LNCaP clone FGC (cell line): Measurements from ENCODE around the gene WDR86.

ENCODE experiments used
- DNase-seq: peaks from one replicate; pipeline ENCODE4 v3.0.0-alpha.2; 2011; ENCODE audit warnings: low read depth
- H3K4me3 ChIP-seq: 2 replicates; pipeline ENCODE4 v1.5.1; 2011; ENCODE audit warnings: mild to moderate bottlenecking, low read depth, low read length, control low read depth
- TF ChIP-seq, protein P1 (sequence below): IDR thresholded peaks from 2 replicates; pipeline ENCODE4 v1.5.1; 2012; ENCODE audit warnings: mild to moderate bottlenecking; ENCODE audit not compliant: control insufficient read depth, insufficient read depth; ENCODE audit errors: extremely low read depth

The WDR86 gene

DNA sequence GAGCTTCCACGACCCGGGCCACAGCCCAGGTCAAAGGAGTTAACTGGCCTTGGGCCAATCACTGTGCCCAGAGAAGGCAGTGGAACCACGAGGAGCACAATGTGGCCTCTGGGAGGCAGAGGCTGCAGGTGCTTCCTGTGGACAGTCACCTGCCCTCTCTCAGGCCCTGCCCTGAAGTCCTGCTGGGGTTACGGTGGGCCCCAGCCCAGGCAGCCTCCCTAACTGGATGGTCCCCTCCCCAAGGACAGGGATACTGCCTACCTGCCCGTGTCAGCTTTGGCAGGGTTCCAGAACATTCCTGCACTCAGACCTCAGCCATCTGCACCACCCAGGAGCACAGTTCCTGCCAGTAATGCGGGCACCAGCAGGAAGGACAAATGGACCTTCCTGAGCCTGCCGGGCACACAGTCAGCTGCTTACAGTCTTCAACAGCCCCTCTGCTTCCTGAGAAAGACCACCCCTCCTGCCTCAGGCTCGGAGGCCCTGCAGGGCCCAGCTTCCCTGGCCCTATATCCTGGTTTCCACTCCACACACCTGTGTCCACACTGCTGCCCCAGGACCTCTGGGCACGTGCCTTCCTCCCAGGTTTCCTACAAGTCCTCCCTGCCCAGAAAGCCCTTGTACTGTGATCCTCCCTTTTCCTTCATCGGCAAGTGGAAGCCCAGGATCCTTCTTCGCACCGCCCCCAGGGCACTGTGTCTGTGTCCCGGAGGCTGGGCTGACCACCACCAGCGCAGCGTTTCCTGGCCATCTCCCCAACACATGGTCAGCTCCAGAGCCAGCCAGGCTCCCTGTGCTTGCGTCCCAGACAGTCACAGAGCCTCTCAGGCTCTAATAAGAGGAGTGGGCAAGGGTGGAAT, 23.3 kb downstream of the WDR86 start:
- TF ChIP-seq, protein P1, sequence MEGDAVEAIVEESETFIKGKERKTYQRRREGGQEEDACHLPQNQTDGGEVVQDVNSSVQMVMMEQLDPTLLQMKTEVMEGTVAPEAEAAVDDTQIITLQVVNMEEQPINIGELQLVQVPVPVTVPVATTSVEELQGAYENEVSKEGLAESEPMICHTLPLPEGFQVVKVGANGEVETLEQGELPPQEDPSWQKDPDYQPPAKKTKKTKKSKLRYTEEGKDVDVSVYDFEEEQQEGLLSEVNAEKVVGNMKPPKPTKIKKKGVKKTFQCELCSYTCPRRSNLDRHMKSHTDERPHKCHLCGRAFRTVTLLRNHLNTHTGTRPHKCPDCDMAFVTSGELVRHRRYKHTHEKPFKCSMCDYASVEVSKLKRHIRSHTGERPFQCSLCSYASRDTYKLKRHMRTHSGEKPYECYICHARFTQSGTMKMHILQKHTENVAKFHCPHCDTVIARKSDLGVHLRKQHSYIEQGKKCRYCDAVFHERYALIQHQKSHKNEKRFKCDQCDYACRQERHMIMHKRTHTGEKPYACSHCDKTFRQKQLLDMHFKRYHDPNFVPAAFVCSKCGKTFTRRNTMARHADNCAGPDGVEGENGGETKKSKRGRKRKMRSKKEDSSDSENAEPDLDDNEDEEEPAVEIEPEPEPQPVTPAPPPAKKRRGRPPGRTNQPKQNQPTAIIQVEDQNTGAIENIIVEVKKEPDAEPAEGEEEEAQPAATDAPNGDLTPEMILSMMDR, result 0 out of 2 replicates have a peak, but pooled peaks have one; percentile 7
- no peak overlapping the region for H3K4me3 ChIP-seq
- peak; percentile 17 for DNase-seq

DNA sequence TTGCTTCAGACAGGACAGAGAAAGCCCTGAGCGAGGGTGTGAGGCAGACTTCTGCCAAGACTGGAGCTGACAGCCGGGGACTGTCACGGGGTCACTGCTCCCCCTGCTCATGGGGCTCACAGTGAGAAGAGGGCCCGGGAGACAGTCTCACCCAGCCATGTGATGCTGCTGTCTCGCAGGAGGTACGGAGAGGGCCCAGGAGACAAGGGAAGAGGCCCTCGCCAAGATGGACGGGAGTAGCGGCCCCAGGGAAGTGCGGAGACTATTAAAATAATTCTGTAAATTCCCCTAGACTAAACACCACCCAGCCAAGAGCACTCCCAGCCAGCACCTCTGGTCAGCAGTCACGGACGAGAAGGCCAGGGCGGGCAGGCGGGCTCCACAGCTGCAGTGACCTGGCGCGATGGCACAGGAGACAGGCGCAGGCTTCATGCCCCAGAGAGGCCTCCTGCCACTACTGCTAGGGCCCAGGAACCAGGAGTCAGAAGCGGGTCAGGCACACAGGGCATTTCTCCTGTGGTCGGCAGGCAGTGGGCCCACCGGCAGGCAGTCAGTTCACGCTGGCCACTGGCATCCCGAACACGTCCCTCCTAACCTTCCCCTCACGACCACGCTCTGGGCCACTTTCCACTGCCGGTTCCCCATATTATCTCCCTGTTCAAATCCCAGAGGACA, 24.1 kb downstream of the WDR86 start:
- TF ChIP-seq, protein P1, result no peak
- H3K4me3 ChIP-seq, result no peak overlapping the region
- DNase-seq, result no peak

DNA sequence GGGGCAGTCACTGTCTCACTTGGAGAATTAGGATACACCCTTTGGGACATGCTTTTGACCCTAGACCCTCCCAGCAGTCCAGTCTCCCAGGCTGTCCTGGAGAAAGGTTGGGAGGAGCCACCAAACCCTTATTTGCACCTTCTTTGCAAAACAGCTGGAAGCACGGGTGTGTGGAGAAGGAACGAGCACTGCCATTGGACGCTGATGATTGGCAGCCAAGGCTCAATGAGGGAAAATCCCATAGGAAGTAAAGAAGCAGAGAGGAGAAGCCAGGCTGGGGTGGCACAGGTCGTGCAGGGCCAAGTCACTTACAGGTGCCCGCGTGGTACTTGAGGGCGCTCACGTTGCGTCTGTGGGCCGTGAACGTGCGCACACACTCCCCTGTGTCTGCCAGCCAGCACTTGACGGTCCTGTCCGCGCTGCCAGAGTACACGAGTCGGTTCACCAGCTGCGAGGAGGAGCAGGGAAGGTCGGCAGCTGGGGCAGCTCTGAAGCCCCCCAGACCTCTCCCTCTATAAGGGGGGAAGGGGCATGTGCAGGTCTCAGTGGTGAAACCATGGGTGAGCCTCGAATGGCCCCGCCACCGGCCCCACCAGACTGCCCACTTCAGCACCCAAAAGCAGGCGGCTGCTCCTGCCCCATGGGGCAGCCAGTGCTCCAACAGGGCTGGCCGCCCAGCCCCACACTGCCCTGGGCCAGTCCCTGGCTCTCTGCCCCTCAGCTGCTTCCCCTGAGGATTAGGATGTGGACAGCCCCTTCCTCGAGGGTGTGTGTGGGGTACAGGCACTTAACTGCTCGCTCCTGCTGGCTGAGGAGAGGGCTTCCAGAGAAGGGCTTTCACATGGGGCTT, 24.8 kb downstream of the WDR86 start:
- H3K4me3 ChIP-seq, result no peak overlapping the region
- DNase-seq, result no peak
- TF ChIP-seq, protein P1, result no peak

DNA sequence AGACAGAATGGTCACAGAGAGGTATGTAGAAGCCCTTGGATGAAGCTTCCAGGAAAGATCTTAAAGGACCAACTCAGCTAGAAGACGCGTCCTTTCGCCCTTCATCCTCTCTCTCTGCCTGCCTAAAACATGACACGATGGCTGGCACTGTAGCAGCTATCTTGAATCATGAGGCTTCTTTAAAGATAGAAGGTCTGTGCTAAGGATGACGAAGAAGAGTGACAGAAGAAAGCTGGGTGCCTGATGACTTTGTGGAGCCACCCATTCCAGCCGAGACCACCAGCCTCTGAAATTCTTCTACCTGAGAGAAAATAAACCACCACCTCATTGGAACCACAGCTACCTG, 25.5 kb downstream of the WDR86 start:
- H3K4me3 ChIP-seq, result no peak overlapping the region
- no peak for DNase-seq
- TF ChIP-seq, protein P1, result no peak

DNA sequence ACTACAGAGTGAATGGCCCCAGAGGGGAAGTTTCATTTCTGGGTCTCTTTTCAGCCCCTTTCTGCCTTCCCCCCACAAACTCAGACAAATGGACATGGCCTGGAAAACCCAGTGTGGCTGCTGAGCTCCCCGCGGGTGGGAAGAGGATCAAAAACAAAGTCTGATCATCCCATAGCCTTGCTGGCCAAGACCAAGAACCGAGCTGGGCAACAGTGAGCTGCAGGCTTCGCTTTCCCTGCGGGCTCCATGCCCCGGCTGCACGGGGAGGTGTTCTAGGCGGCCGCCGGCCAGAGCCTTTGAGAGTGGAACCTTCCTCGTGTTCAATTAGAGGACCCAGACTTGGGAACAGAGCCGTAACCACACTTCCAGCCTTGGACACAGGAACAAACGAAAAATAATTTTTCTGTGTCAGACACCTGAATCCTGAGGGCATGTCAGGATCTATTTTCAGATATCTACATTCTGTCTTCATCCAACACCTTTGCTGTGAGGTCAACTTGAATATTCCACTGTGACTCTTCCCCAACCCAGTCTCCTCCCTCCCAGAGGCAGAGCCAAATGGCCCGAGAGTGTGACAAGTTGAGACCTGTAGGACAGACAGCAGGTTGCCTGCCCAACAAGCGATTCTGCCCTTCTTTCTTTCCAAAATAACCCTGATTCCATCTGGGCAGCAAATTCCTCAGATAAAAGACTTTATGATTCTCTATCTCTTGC, 26.0 kb downstream of the WDR86 start:
- H3K4me3 ChIP-seq, result no peak overlapping the region
- TF ChIP-seq, protein P1, result no peak
- no peak for DNase-seq

DNA sequence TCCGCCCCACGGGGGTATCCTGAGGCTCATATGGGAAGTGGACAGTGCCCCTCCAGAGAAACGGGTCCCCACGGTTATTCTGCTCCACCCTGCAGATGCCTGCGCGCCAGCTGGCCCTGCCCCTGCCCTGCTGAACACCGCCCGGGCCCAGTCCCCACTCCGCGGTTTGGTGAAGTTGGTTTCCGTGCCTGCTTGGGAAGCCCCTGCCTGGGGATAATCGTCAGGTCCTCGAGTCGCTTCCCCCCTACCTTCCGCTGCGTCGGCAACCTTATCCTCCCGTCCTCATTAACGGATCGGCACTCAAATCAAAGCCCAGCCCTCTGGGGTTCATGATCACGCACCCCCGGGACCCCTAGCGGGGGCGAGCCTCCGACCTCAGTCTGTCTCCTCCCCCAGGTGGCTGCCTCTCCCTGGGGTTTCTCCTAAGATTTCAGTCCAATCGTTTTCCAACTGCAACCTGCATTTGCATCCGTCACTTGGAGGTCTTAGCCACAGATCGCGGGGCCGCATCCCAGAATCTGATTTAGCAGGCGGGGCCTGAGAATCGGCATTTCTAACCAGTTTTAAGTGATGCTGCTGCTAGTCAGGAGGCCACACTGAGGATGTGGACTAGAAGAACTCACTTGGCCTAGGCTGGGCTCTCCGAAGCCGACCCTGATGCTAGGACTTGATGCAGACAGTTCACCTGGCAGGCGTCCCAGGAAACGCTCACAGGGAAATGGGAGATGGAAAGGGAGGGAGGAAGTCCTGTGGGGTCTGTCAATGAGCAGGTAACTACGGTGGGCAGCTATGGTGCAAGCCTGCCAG, 27.6 kb downstream of the WDR86 start:
- no peak overlapping the region for H3K4me3 ChIP-seq
- TF ChIP-seq, protein P1, result no peak
- DNase-seq, result no peak
